Heart left ventricle (tissue), 16 donors: ENCODE measurements around the gene MCL1. TPM values are rescaled to one million over a fixed set of nuclear protein-coding genes. Genes with fewer than 3 reads are reported as not detected.
A peak's percentile ranks its signal among the peaks of the same experiment; 100 is the strongest.

Experiments used
- ATAC-seq, 4 donors: fragments of 200-7000 bp; cut with Tn5 transposase; one replicate each; pipeline ENCODE4 v1.9.1; 2020 to 2022; ENCODE audit warnings: moderate library complexity in 4 of 4, mild to moderate bottlenecking in 3 of 4, moderate number of reproducible peaks in 1 of 4
- DNase-seq, 5 donors: peaks; one replicate each; pipeline ENCODE4 v3.0.0-alpha.2; 2020
- H3K27ac ChIP-seq, 12 donors: fragments of 200-600 bp; sonication (generic) in 4 of 12; one replicate each; pipeline versions ENCODE4 v1.5.0 to v1.8.0; 2016 to 2022; ENCODE audit warnings: mild to moderate bottlenecking in 2 of 12
- H3K27me3 ChIP-seq, 9 donors: fragments of 200-600 bp; sonication (generic) in 2 of 9; one replicate each; pipeline versions ENCODE4 v1.5.1 to v1.8.0; 2016 to 2022; ENCODE audit warnings: mild to moderate bottlenecking in 3 of 9
- H3K36me3 ChIP-seq, 9 donors: fragments of 200-600 bp; sonication (generic) in 2 of 9; one replicate each; pipeline versions ENCODE4 v1.5.0 to v1.8.0; 2018 to 2022; ENCODE audit warnings: mild to moderate bottlenecking in 2 of 9
- H3K4me1 ChIP-seq, 12 donors: fragments of 200-600 bp; sonication (generic) in 4 of 12; one replicate each; pipeline versions ENCODE4 v1.5.0 to v1.8.0; 2016 to 2022; ENCODE audit warnings: mild to moderate bottlenecking in 3 of 12
- H3K4me3 ChIP-seq, 12 donors: fragments of 200-600 bp; sonication (generic) in 4 of 12; one replicate each; pipeline versions ENCODE4 v1.5.0 to v1.8.0; 2017 to 2022; ENCODE audit warnings: mild to moderate bottlenecking in 9 of 12, moderate library complexity in 4 of 12
- H3K9me3 ChIP-seq, 12 donors: fragments of 200-600 bp; sonication (generic) in 4 of 12; one replicate each; pipeline versions ENCODE4 v1.5.0 to v1.8.0; 2016 to 2022; ENCODE audit warnings: mild to moderate bottlenecking in 1 of 12
- POLR2A ChIP-seq, 2 donors: fragments of 450-650 bp; IDR thresholded peaks; one replicate each; pipeline ENCODE4 v1.6.1; 2017; ENCODE audit warnings: antibody characterized with exemption in 2 of 2, mild to moderate bottlenecking in 2 of 2, moderate library complexity in 2 of 2
- WGBS, 4 donors: extraction: QIAGEN DNeasy Blood & Tissue Kit in 2 of 4; methylation state at CpG; one replicate each; pipeline versions ENCODE4 v1.1.5 to v1.1.7; 2013 to 2018; 5-methylcytosine and 5-hydroxymethylcytosine counted together
- intact Hi-C, 10 donors: fragments of 100-400 bp; cut with DNase I; formaldehyde crosslinking; loops; one replicate each; pipeline versions ENCODE4 v1.11.1 to v1.14.2; 2022
- polyA plus RNA-seq, 2 donors: library from polyadenylated mRNA; stranded (reverse); fragments of 200-250 nt; gene quantifications; one replicate each; pipeline ENCODE4 v1.2.3, GENCODE V29; 2013
- total RNA-seq, 9 donors: library from RNA; depleted of rRNA in 2 of 9; stranded (reverse); fragments of >200 nt in 2 of 9; fragmentation: NEBNext Ultra II Directional in 3 of 9; extraction: Animal tissue kit (Norgen Biotek cat#: 25700) in 3 of 9; gene quantifications; one replicate each; pipeline versions ENCODE4 v1.1.0 to v1.2.4, GENCODE V29; 2016 to 2023
- TF ChIP-seq, protein P1 (sequence below), 12 donors: fragments of 200-600 bp; sonication (generic) in 4 of 12; IDR thresholded peaks; one replicate each; pipeline versions ENCODE4 v1.5.0 to v1.8.0; 2018 to 2022; ENCODE audit warnings: antibody characterized with exemption in 12 of 12, mild to moderate bottlenecking in 5 of 12
- donor health status: ischemic (EF 13 %, LVEDD 7.1; RV severe dilation, severe dysfunction).
- donor health status: healthy with polysubstance abuse.
- donor health status: DM: no; HTN: yes; CAD: no.
- donor health status: DM: no; HTN: no; CAD: no.
- donor health status: ischemic (EF 25% LVEDD 6.9; RV normal size, moderate dysfunction).
- donor health status: ischemic (EF 25% LVEDD 5.7; RV mildly dilated, moderate dysfunction).
- donor health status: healthy.
- donor health status: DM: yes; HTN: yes; CAD: no.
- donor health status: ischemic (EF 35%, LVEDD 5.7; RV mildly dilated, moderate dysfunction).
- donor health status: nonischemic (EF 11% LVEDD 7.7; RV severe dilation, severe dysfunction).
- donor health status: DM: yes; HTN: yes; CAD: no.
- donor health status: PGD.
- donor health status: ischemic (EF 29% LVEDD 5.4; RV normal size, mild dysfunction).
- donor health status: nonischemic (EF 23%, LVEDD 6.1; RV moderate dilation, normal function).

Gene MCL1
- total and polyA plus RNA-seq, 11 donors: 57.1 to 180 (median 104) TPM

GRCh38 chr1:150563340-150564038 is 15.9 kb downstream of the MCL1 start:
- no peak for ATAC-seq
- Histone ChIP-seq H3K27ac (peak overlapping the region; percentile 94 to 100 (median 100)), H3K27me3 (no peaks in the 10 kb centered on the region), H3K9me3 (no peaks in the 10 kb centered on the region), H3K4me1 (peaks cover 35 to 95% (median 86%) of the 10 kb centered on the region in 12 donors), H3K4me3 (peak overlapping the region in 1 of 12 donors; percentile 66), H3K36me3 (peaks cover 0 to 2% (median 0%) of the 10 kb centered on the region in 9 donors)
- peak; percentile 73 to 85 (median 74) for DNase-seq
- TF ChIP-seq, protein P1, sequence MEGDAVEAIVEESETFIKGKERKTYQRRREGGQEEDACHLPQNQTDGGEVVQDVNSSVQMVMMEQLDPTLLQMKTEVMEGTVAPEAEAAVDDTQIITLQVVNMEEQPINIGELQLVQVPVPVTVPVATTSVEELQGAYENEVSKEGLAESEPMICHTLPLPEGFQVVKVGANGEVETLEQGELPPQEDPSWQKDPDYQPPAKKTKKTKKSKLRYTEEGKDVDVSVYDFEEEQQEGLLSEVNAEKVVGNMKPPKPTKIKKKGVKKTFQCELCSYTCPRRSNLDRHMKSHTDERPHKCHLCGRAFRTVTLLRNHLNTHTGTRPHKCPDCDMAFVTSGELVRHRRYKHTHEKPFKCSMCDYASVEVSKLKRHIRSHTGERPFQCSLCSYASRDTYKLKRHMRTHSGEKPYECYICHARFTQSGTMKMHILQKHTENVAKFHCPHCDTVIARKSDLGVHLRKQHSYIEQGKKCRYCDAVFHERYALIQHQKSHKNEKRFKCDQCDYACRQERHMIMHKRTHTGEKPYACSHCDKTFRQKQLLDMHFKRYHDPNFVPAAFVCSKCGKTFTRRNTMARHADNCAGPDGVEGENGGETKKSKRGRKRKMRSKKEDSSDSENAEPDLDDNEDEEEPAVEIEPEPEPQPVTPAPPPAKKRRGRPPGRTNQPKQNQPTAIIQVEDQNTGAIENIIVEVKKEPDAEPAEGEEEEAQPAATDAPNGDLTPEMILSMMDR (IDR thresholded peaks at IDR 0.05): no peak
- TF ChIP-seq POLR2A (IDR thresholded peaks at IDR 0.05): no peak
- 18 to 32% (median 23%) methylated on average over 4 of the region's 4 CpGs for WGBS, 4 donors
- intact Hi-C loops: loop anchor here in 5 of 10 donors (2.0 to 10.0 kb wide), 6 partner anchors 13 to 364 kb away; partner anchors contain the start of genes GOLPH3L (in 3 of the 5), RPRD2 (in 1 of the 5) and SETDB1 (in 1 of the 5)

- ATAC-seq (no peak), DNase-seq (peak in 3 of 5 donors; percentile 52 to 55 (median 54))
- Histone ChIP-seq H3K4me1 (peaks cover 32 to 95% (median 82%) of the 10 kb centered on the region in 12 donors), H3K4me3 (peak overlapping the region in 10 of 12 donors; percentile 43 to 69 (median 60)), H3K27me3 (no peaks in the 10 kb centered on the region), H3K36me3 (peaks cover 0 to 10% (median 0%) of the 10 kb centered on the region in 9 donors), H3K9me3 (no peaks in the 10 kb centered on the region), H3K27ac (peak overlapping the region; percentile 94 to 100 (median 100))
- WGBS, 4 donors: 5 to 13% (median 10%) methylated on average over 4 of the region's 4 CpGs
- intact Hi-C loops: loop anchor here in 5 of 10 donors (2.0 to 10.0 kb wide), 6 partner anchors 14 to 365 kb away; partner anchors contain the start of genes GOLPH3L (in 3 of the 5), RPRD2 (in 1 of the 5) and SETDB1 (in 1 of the 5)
- TF ChIP-seq POLR2A (IDR thresholded peaks at IDR 0.05): no peak
- TF ChIP-seq, protein P1 (IDR thresholded peaks at IDR 0.05): no peak
Measured at GRCh38 chr1:150562446-150563339, 16.7 kb downstream of the MCL1 start.

GRCh38 chr1:150561974-150562445 is 17.4 kb downstream of the MCL1 start:
- ATAC-seq (peak; percentile 82 to 87 (median 85)), DNase-seq (peak; percentile 95 to 98 (median 97))
- Histone ChIP-seq H3K4me3 (peak overlapping the region; percentile 38 to 69 (median 60)), H3K27ac (peak overlapping the region; percentile 94 to 100 (median 100)), H3K4me1 (peaks cover 28 to 88% (median 75%) of the 10 kb centered on the region in 12 donors), H3K36me3 (peaks cover 0 to 16% (median 0%) of the 10 kb centered on the region in 9 donors), H3K9me3 (no peaks in the 10 kb centered on the region), H3K27me3 (no peaks in the 10 kb centered on the region)
- intact Hi-C loops: loop anchor here (1.0 to 10.0 kb wide), 16 partner anchors 15 to 365 kb away; partner anchors contain the start of genes MCL1 (in 4 of the 10), ENSA (in 3 of the 10), GOLPH3L (in 3 of the 10) and RPRD2 (in 1 of the 10)
- WGBS, 4 donors: 1% methylated on average over 17 to 18 of the region's 18 CpGs
- TF ChIP-seq, protein P1 (IDR thresholded peaks at IDR 0.05): no peak
- TF ChIP-seq POLR2A (IDR thresholded peaks at IDR 0.05): no peak
